ENCODE results near the gene PXN.
"Not testable (repeated sequence)": the region's sequence is repeated elsewhere in the genome, so short reads cannot be mapped to it uniquely, and the experiment has no call there.

PXN gene

GRCh38 chr12:120206228-120206627, 59.3 kb downstream of the PXN start:
- no peak for FAIRE-seq

DNA sequence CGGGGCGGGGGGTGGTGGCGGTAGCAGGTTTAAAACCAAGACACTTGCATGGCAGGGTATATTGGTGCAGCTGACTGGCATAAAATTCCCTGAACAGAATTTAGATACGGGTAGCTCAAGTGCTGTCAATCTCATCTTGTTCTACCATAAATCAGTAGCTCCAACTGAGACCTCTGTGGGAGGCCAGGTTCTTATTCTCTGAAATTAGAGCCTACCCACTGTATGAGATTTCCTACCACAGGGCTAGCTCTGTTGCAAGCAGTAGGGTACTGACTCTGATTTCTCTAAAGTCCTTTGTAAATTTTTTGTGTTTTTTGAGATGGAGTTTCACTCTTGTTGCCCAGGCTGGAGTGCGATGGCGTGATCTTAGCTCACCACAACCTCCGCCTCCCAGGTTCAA, 61.4 kb downstream of the PXN start:
- FAIRE-seq: no peak

GRCh38 chr12:120200364-120200800, 65.1 kb downstream of the PXN start:
- no peak for FAIRE-seq

DNA sequence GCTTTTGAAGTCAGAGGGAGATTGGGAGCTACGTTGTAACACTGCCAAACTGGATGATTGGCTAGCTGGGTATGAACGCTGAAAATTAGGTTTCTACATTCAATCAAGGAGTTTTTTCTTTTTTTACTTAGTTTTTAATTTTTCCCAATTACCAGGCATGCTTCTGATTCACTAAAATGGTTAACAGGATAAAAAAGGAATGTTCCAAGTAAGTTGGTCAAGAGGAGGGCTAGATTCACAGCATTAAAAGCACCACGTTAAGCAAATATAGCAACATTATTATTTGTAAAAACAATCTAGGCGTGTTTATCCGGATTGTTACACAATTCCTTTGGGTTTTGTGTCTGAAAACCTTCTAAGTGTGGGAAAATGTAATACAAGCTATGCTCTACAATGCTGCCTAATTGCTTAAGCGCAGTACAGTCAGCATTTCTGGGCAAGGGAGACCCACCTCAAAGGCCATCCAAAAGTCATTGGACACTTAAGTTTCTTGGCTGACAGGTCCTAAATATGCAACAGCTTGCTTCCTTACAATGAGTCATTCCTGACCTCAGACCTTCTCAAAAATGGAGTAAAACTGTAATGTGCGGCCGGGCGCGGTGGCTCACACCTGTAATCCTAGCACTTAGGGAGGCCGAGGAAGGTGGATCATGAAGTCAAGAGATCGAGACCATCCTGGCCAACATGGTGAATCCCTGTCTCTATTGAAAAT, 65.8 kb downstream of the PXN start:
- FAIRE-seq: no peak

- no peak for FAIRE-seq
Measured at GRCh38 chr12:120199025-120199424, 66.5 kb downstream of the PXN start.

DNA sequence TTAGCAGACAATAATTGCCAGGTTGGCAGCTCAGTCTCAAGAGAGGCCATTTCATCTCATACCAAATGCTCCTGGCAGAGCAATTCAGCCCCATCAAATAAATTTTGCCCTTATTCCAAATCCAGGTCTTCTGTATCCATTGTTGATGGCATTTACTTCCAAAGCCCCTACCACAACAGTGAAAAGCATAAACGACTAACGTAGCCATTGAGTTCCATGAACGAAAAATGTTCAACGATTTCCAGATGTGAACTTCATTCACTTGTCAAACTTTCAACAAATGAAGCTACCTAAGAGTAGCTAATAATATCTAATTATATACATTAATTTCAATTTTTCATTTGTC, 68.0 kb downstream of the PXN start:
- no peak for FAIRE-seq

DNA sequence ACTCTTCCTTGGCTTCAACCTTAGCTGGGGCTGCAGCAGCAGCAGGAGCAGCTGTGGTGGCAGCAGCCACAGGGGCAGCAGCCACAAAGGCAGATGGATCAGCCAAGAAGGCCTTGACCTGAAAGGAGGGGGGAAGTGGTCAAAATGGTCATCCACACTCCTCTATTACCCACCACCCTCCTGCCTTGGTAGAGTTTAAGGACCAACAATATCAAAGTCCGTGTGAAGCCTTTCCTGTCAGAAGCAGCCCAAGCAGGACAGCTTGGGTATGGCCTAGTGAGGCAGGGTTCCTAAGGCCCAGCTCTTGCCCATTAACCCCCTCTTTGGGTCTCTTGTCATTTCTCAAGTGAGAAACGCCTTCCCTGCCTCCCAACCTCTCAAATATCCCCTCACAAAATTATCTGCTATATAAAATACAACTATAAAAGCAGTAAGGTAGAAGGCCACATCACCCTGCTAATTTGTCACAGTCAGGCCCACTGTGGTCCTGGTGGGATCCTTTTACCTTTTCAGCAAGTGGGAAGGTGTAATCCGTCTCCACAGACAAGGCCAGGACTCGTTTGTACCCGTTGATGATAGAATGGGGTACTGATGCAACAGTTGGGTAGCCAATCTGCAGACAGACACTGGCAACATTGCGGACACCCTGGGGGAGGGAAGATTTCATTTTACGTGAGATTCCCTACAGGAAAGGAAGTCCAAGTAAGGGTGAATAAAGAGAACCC, 68.6 kb downstream of the PXN start:
- FAIRE-seq: not testable (repeated sequence)

GRCh38 chr12:120196363-120196762, 69.2 kb downstream of the PXN start:
- no peak for FAIRE-seq

- FAIRE-seq: peak; percentile 3
Measured at GRCh38 chr12:120194534-120195395, 70.8 kb downstream of the PXN start, which contains the start of gene GCN1. Gene GCN1, minus strand, starts transcription at chr12:120194715. Its CDS starts 18 bp downstream, at chr12:120194697.

GRCh38 chr12:120194226-120194533, 71.3 kb downstream of the PXN start:
- FAIRE-seq: no peak

DNA sequence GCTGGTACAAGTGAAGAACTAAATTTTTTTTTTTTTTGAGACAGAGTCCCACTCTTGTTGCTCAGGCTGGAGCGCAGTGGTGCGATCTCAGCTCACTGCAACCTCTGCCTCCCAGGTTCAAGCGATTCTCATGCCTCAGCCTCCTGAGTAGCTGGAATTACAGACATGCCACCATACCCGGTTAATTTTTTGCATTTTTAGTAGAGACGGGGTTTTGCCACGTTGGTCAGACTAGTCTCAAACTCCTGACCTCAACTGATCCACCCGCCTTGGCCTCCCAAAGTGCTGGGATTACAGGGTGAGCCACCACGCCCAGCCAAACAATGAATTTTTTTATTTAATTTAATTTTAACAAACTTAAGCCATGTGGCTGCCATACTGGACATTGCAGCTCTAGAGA, 72.2 kb downstream of the PXN start:
- not testable (repeated sequence) for FAIRE-seq

- no peak for FAIRE-seq
Measured at GRCh38 chr12:120190985-120191480, 74.5 kb downstream of the PXN start.

- FAIRE-seq: no peak
Measured at GRCh38 chr12:120190386-120190785, 75.1 kb downstream of the PXN start.

GRCh38 chr12:120186654-120187053, 78.9 kb downstream of the PXN start:
- no peak for FAIRE-seq

GRCh38 chr12:120183211-120183631, 82.3 kb downstream of the PXN start:
- no peak for FAIRE-seq

DNA sequence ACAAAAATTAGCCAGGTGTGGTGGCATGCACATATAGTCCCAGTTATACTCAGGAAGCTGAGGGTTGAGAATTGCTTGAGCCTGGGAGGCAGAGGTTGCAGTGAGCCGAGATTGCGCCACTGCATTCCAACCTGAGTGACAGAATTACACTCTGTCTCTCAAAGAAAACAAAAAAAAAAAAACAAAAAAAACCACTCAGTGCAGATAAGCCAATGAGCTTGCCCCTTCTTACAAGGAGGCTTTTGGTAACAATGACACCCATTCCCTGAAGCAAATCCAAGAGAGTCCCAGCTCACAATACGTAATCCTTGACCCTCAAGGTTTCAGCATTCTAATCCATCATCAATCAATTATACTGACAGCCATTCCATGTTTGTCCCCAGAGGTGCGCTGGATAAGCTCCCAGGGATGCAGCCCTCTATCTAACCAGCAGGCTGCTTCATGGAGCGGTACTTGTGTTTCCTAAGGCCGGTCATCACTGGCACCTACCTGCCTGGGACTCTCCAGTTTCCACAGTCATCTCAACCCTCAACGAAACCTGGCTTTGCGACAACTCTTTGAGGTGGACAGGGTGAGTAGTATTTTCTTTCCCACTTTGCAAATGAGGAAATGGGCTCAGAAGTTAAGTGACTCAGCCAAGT, 83.4 kb downstream of the PXN start:
- no peak for FAIRE-seq

- FAIRE-seq: no peak
Measured at GRCh38 chr12:120180975-120181374, 84.6 kb downstream of the PXN start.

DNA sequence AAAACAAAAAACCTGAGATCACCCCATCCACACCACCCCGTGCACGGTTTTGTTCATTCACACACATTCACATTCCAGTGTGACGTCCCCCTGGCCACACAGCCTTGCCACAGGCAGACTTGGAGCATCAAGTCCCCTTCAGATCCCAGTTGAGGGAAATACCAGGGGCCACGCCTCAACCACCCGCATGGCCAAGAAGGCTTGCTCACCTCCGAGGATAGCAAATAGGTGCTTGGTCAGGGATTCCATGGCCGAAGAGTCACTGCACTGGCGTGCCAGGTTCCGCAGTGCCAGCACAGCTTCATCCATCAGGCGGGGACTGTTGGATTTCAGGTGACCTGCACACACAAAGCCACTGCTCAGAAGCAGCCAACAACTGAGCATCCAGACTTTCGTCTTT, 90.0 kb downstream of the PXN start:
- FAIRE-seq: no peak

- FAIRE-seq: no peak
Measured at GRCh38 chr12:120175062-120175461, 90.5 kb downstream of the PXN start.

GRCh38 chr12:120172053-120172452, 93.5 kb downstream of the PXN start:
- FAIRE-seq: no peak

GRCh38 chr12:120170631-120171030, 94.9 kb downstream of the PXN start:
- no peak for FAIRE-seq

GRCh38 chr12:120169946-120170345, 95.6 kb downstream of the PXN start:
- no peak for FAIRE-seq

GRCh38 chr12:120168337-120168736, 97.2 kb downstream of the PXN start:
- FAIRE-seq: no peak
